Heart left ventricle (tissue), 16 donors: ENCODE measurements around the gene UGT1A9. TPM values are rescaled to one million over a fixed set of nuclear protein-coding genes. Genes with fewer than 3 reads are reported as not detected.

Source experiments
- ATAC-seq, 4 donors: fragments of 200-7000 bp; cut with Tn5 transposase; one replicate each; pipeline ENCODE4 v1.9.1; 2020 to 2022; ENCODE audit warnings: moderate library complexity in 4 of 4, mild to moderate bottlenecking in 3 of 4, moderate number of reproducible peaks in 1 of 4
- DNase-seq, 5 donors: peaks; one replicate each; pipeline ENCODE4 v3.0.0-alpha.2; 2020
- H3K27ac ChIP-seq, 12 donors: fragments of 200-600 bp; sonication (generic) in 4 of 12; one replicate each; pipeline versions ENCODE4 v1.5.0 to v1.8.0; 2016 to 2022; ENCODE audit warnings: mild to moderate bottlenecking in 2 of 12
- H3K27me3 ChIP-seq, 9 donors: fragments of 200-600 bp; sonication (generic) in 2 of 9; one replicate each; pipeline versions ENCODE4 v1.5.1 to v1.8.0; 2016 to 2022; ENCODE audit warnings: mild to moderate bottlenecking in 3 of 9
- H3K36me3 ChIP-seq, 9 donors: fragments of 200-600 bp; sonication (generic) in 2 of 9; one replicate each; pipeline versions ENCODE4 v1.5.0 to v1.8.0; 2018 to 2022; ENCODE audit warnings: mild to moderate bottlenecking in 2 of 9
- H3K4me1 ChIP-seq, 12 donors: fragments of 200-600 bp; sonication (generic) in 4 of 12; one replicate each; pipeline versions ENCODE4 v1.5.0 to v1.8.0; 2016 to 2022; ENCODE audit warnings: mild to moderate bottlenecking in 3 of 12
- H3K4me3 ChIP-seq, 12 donors: fragments of 200-600 bp; sonication (generic) in 4 of 12; one replicate each; pipeline versions ENCODE4 v1.5.0 to v1.8.0; 2017 to 2022; ENCODE audit warnings: mild to moderate bottlenecking in 9 of 12, moderate library complexity in 4 of 12
- H3K9me3 ChIP-seq, 12 donors: fragments of 200-600 bp; sonication (generic) in 4 of 12; one replicate each; pipeline versions ENCODE4 v1.5.0 to v1.8.0; 2016 to 2022; ENCODE audit warnings: mild to moderate bottlenecking in 1 of 12
- CTCF ChIP-seq, 12 donors: fragments of 200-600 bp; sonication (generic) in 4 of 12; IDR thresholded peaks; one replicate each; pipeline versions ENCODE4 v1.5.0 to v1.8.0; 2018 to 2022; ENCODE audit warnings: antibody characterized with exemption in 12 of 12, mild to moderate bottlenecking in 5 of 12
- POLR2A ChIP-seq, 2 donors: fragments of 450-650 bp; IDR thresholded peaks; one replicate each; pipeline ENCODE4 v1.6.1; 2017; ENCODE audit warnings: antibody characterized with exemption in 2 of 2, mild to moderate bottlenecking in 2 of 2, moderate library complexity in 2 of 2
- WGBS, 4 donors: extraction: QIAGEN DNeasy Blood & Tissue Kit in 2 of 4; methylation state at CpG; one replicate each; pipeline versions ENCODE4 v1.1.5 to v1.1.7; 2013 to 2018; 5-methylcytosine and 5-hydroxymethylcytosine counted together
- intact Hi-C, 10 donors: fragments of 100-400 bp; cut with DNase I; formaldehyde crosslinking; loops; one replicate each; pipeline versions ENCODE4 v1.11.1 to v1.14.2; 2022
- polyA plus RNA-seq, 2 donors: library from polyadenylated mRNA; stranded (reverse); fragments of 200-250 nt; gene quantifications; one replicate each; pipeline ENCODE4 v1.2.3, GENCODE V29; 2013
- total RNA-seq, 9 donors: library from RNA; depleted of rRNA in 2 of 9; stranded (reverse); fragments of >200 nt in 2 of 9; fragmentation: NEBNext Ultra II Directional in 3 of 9; extraction: Animal tissue kit (Norgen Biotek cat#: 25700) in 3 of 9; gene quantifications; one replicate each; pipeline versions ENCODE4 v1.1.0 to v1.2.4, GENCODE V29; 2016 to 2023
- donor health status: ischemic (EF 13 %, LVEDD 7.1; RV severe dilation, severe dysfunction).
- donor health status: healthy with polysubstance abuse.
- donor health status: DM: no; HTN: yes; CAD: no.
- donor health status: DM: no; HTN: no; CAD: no.
- donor health status: ischemic (EF 25% LVEDD 6.9; RV normal size, moderate dysfunction).
- donor health status: ischemic (EF 25% LVEDD 5.7; RV mildly dilated, moderate dysfunction).
- donor health status: healthy.
- donor health status: DM: yes; HTN: yes; CAD: no.
- donor health status: ischemic (EF 35%, LVEDD 5.7; RV mildly dilated, moderate dysfunction).
- donor health status: nonischemic (EF 11% LVEDD 7.7; RV severe dilation, severe dysfunction).
- donor health status: DM: yes; HTN: yes; CAD: no.
- donor health status: PGD.
- donor health status: ischemic (EF 29% LVEDD 5.4; RV normal size, mild dysfunction).
- donor health status: nonischemic (EF 23%, LVEDD 6.1; RV moderate dilation, normal function).

Gene UGT1A9
- total and polyA plus RNA-seq, 11 donors = not detected

GRCh38 chr2:233793465-233794127, 121.9 kb downstream of the UGT1A9 start:
- TF ChIP-seq POLR2A (IDR thresholded peaks at IDR 0.05) (no peak), CTCF (IDR thresholded peaks at IDR 0.05) (no peak)
- no peaks in the 10 kb centered on the region for H3K9me3 ChIP-seq
- DNase-seq = no peak
- no peaks in the 10 kb centered on the region for H3K4me1 ChIP-seq
- no peak overlapping the region for H3K4me3 ChIP-seq
- ATAC-seq = no peak
- 67 to 74% (median 72%) methylated on average over 15 to 18 of the region's 18 CpGs for WGBS, 4 donors
- H3K27ac ChIP-seq = no peak overlapping the region
- H3K36me3 ChIP-seq = no peaks in the 10 kb centered on the region
- intact Hi-C loops = no loop called here
- H3K27me3 ChIP-seq = no peaks in the 10 kb centered on the region

GRCh38 chr2:233794128-233794658, 122.5 kb downstream of the UGT1A9 start:
- Histone ChIP-seq H3K9me3 (no peaks in the 10 kb centered on the region), H3K4me1 (no peaks in the 10 kb centered on the region), H3K27ac (no peak overlapping the region), H3K4me3 (no peak overlapping the region), H3K36me3 (no peaks in the 10 kb centered on the region), H3K27me3 (no peaks in the 10 kb centered on the region)
- DNase-seq (no peak), ATAC-seq (no peak)
- intact Hi-C loops = no loop called here
- WGBS, 4 donors = 73 to 88% (median 76%) methylated on average over 15 to 17 of the region's 17 CpGs
- TF ChIP-seq CTCF (IDR thresholded peaks at IDR 0.05) (no peak), POLR2A (IDR thresholded peaks at IDR 0.05) (no peak)

- TF ChIP-seq CTCF (IDR thresholded peaks at IDR 0.05) (no peak), POLR2A (IDR thresholded peaks at IDR 0.05) (no peak)
- intact Hi-C loops = no loop called here
- no peaks in the 10 kb centered on the region for H3K27me3 ChIP-seq
- H3K4me1 ChIP-seq = no peaks in the 10 kb centered on the region
- WGBS, 4 donors = 80 to 91% (median 91%) methylated on average over 1 to 13 of the region's 13 CpGs
- no peaks in the 10 kb centered on the region for H3K9me3 ChIP-seq
- H3K4me3 ChIP-seq = no peak overlapping the region
- H3K27ac ChIP-seq = no peak overlapping the region
- no peaks in the 10 kb centered on the region for H3K36me3 ChIP-seq
- ATAC-seq = no peak
- DNase-seq = no peak
Measured at GRCh38 chr2:233795735-233796171, 124.1 kb downstream of the UGT1A9 start.

- ATAC-seq (no peak), DNase-seq (no peak)
- Histone ChIP-seq H3K36me3 (no peaks in the 10 kb centered on the region), H3K9me3 (no peaks in the 10 kb centered on the region), H3K27me3 (no peaks in the 10 kb centered on the region), H3K4me1 (no peaks in the 10 kb centered on the region), H3K4me3 (no peak overlapping the region), H3K27ac (no peak overlapping the region)
- intact Hi-C loops = no loop called here
- 84 to 88% (median 85%) methylated on average over 9 of the region's 9 CpGs for WGBS, 4 donors
- TF ChIP-seq CTCF (IDR thresholded peaks at IDR 0.05) = no peak
- TF ChIP-seq POLR2A (IDR thresholded peaks at IDR 0.05) = no peak
Measured at GRCh38 chr2:233796254-233796653, 124.6 kb downstream of the UGT1A9 start.
